Testis (tissue), 2 donors: ENCODE measurements around the gene XPNPEP3.
"Not testable (repeated sequence)": the region's sequence is repeated elsewhere in the genome, so short reads cannot be mapped to it uniquely, and the experiment has no call there.

Experiments
- CTCF ChIP-seq, 3 experiments: fragments of 450-650 bp in 2 of 3; fragments of 200-600 bp in 1 of 3; sonication (generic) in 1 of 3; IDR thresholded peaks; one replicate each; pipeline ENCODE4 v1.5.1; 2016 to 2019; ENCODE audit warnings: antibody characterized with exemption in 3 of 3, mild to moderate bottlenecking in 2 of 3, moderate library complexity in 1 of 3
- POLR2A ChIP-seq: fragments of 450-650 bp; IDR thresholded peaks from one replicate; pipeline ENCODE4 v1.6.1; 2017; ENCODE audit warnings: antibody characterized with exemption, mild to moderate bottlenecking, moderate library complexity

DNA sequence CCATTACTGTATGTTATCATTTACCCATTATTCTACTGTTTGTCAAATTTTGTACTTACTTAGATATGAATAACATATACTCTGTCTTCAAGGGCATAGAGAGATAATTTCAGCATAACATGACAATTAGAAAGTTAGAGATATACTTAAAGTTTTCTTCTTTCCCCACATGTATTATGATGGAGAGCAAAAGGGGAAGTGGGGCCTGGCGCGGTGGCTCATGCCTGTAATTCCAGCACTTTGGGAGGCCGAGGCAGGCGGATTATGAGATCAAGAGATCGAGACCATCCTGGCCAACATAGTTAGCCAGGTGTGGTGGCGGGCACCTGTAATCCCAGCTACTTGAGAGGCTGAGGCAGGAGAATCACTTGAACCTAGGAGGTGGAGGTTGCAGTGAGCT is 56.0 kb downstream of the XPNPEP3 start:
- TF ChIP-seq CTCF (IDR thresholded peaks at IDR 0.05); POLR2A: not testable (repeated sequence)
